Activated T-helper 1 cell treated with anti-CD3 and anti-CD28 coated beads, Interleukin-12 subunit alpha, Interleukin-12 subunit beta, Interleukin-2, Interleukin-4 antibody, amounts not matched to agents 30 ng/mL and 10 ng/mL and 1 ng/mL, durations not matched to agents 14 hours and 24 hours and 36 hours (primary cell): ENCODE measurements around the gene IMMP2L. TPM values are rescaled to one million over a fixed set of nuclear protein-coding genes. Genes with fewer than 3 reads are reported as not detected.
"Not testable (repeated sequence)": the region's sequence is repeated elsewhere in the genome, so short reads cannot be mapped to it uniquely, and the experiment has no call there.

Experiments
- DNase-seq: peaks from one replicate; pipeline ENCODE4 v3.0.0; 2021; ENCODE audit warnings: low spot score
- H3K27ac Mint-ChIP-seq: one replicate; pipeline ENCODE4 v1.8.0; 2021; ENCODE audit warnings: mild to moderate bottlenecking, mixed read lengths
- H3K27me3 Mint-ChIP-seq: one replicate; pipeline ENCODE4 v1.8.0; 2022; ENCODE audit warnings: mild to moderate bottlenecking, moderate library complexity, mixed read lengths; ENCODE audit not compliant: insufficient read depth
- H3K36me3 Mint-ChIP-seq: one replicate; pipeline ENCODE4 v1.8.0; 2021; ENCODE audit warnings: low read depth, mixed read lengths
- H3K4me1 Mint-ChIP-seq: one replicate; pipeline ENCODE4 v1.8.0; 2021; ENCODE audit warnings: low read depth, mixed read lengths
- H3K4me3 Mint-ChIP-seq: one replicate; pipeline ENCODE4 v1.8.0; 2021; ENCODE audit warnings: mild to moderate bottlenecking, moderate library complexity, mixed read lengths
- H3K9me3 Mint-ChIP-seq: one replicate; pipeline ENCODE4 v1.8.0; 2021; ENCODE audit warnings: mixed read lengths
- intact Hi-C: fragments of 100-400 bp; cut with micrococcal nuclease; formaldehyde crosslinking; loops from one replicate; pipeline ENCODE4 v1.15.1; 2024
- total RNA-seq: library from RNA; stranded (reverse); gene quantifications from 2 replicates; pipeline ENCODE4 v1.2.3, GENCODE V29; 2022

Gene IMMP2L
- total RNA-seq, 1 donor from 2014 or later: 11.3 TPM

DNA sequence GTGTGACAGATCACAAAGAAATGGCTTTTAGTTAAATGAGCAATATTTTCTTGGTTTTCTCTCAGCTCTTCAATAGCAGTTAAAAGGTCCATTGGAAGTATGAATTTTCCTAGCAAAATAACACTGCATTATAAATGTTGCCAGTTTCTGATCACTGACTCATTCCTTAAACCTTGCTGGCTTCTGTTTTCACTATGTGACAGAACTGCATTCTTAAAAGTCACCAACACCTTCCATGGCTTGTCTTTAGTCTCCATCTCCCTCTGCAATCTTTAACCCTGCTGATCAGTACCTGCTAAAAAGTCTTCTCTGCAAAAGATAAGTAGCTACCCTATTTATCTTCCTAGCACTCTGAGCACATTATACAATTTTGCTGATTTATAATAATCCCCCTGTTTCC lies 876.4 kb downstream of the IMMP2L start:
- no peaks in the 10 kb centered on the region for H3K27me3 Mint-ChIP-seq
- no peak for DNase-seq
- H3K4me1 Mint-ChIP-seq: no peaks in the 10 kb centered on the region
- H3K9me3 Mint-ChIP-seq: peaks cover 3% of the 10 kb centered on the region
- H3K36me3 Mint-ChIP-seq: no peaks in the 10 kb centered on the region
- no peak overlapping the region for H3K4me3 Mint-ChIP-seq
- intact Hi-C loops: loop anchor here (10.0 kb wide), 1 partner anchor 409 kb away; the partner anchor contains the start of gene LRRN3
- H3K27ac Mint-ChIP-seq: no peak overlapping the region

DNA sequence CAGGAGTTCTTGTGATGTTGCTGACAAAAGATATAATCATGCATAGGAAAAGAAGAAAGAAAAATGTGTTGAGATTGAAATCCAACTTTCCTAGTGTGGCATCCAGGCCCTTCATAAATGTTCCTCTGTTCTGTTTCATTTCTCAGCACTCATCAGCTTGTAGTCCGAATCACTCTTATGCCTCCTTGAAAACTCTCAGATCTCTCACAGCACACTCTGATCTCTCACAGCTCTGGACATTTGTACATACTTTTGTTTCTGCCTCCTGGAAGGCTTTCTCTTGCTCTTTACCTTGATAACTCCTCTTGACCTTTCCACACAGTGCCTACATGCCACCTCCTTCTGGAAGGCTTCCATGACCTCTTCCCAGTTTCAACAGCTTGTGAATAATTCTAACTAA lies 880.4 kb downstream of the IMMP2L start:
- Mint-ChIP-seq H3K4me1 (no peaks in the 10 kb centered on the region), H3K9me3 (no peaks in the 10 kb centered on the region), H3K27ac (no peak overlapping the region), H3K36me3 (no peaks in the 10 kb centered on the region), H3K4me3 (no peak overlapping the region), H3K27me3 (no peaks in the 10 kb centered on the region)
- DNase-seq: no peak
- intact Hi-C loops: loop anchor here (10.0 kb wide), 1 partner anchor 413 kb away; the partner anchor contains the start of gene LRRN3

GRCh38 chr7:110677405-110677804 lies 884.9 kb downstream of the IMMP2L start:
- intact Hi-C loops: no loop called here
- DNase-seq: no peak
- Mint-ChIP-seq H3K4me1 (no peaks in the 10 kb centered on the region), H3K27ac (no peak overlapping the region), H3K36me3 (no peaks in the 10 kb centered on the region), H3K9me3 (peaks cover 18% of the 10 kb centered on the region), H3K4me3 (no peak overlapping the region), H3K27me3 (no peaks in the 10 kb centered on the region)

DNA sequence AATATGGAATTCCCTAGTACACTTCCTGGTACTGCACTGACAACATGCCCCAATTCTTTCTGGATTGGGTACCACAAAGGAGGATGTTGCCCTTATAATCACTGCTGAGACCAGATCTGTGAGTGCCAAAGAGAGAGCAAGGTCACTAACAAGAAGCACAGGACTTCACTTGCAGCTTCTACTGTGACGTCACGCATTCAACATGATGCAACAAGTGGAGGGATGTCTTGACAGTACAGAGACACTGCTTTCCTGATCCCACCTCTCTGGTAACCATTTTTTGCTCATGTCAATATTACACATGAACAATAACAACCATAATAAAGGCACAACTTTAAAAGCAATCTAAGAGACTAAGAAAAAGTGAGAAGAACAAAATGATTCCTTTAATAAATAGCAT lies 885.5 kb downstream of the IMMP2L start:
- Mint-ChIP-seq H3K9me3 (peaks cover 22% of the 10 kb centered on the region), H3K27me3 (no peaks in the 10 kb centered on the region), H3K4me1 (no peaks in the 10 kb centered on the region), H3K27ac (no peak overlapping the region), H3K36me3 (no peaks in the 10 kb centered on the region), H3K4me3 (no peak overlapping the region)
- DNase-seq: no peak
- intact Hi-C loops: no loop called here

- no peaks in the 10 kb centered on the region for H3K36me3 Mint-ChIP-seq
Observed at GRCh38 chr7:110675383-110676103, 886.7 kb downstream of the IMMP2L start.

GRCh38 chr7:110673148-110673547 lies 889.1 kb downstream of the IMMP2L start:
- Mint-ChIP-seq H3K9me3 (peaks cover 30% of the 10 kb centered on the region), H3K4me1 (no peaks in the 10 kb centered on the region), H3K27me3 (no peaks in the 10 kb centered on the region), H3K4me3 (no peak overlapping the region), H3K27ac (no peak overlapping the region), H3K36me3 (no peaks in the 10 kb centered on the region)
- DNase-seq: no peak
- intact Hi-C loops: no loop called here

More at GRCh38 chr7:110675383-110676103, 886.7 kb downstream of the IMMP2L start:
- DNase-seq: no peak
- intact Hi-C loops: no loop called here
- Mint-ChIP-seq H3K4me1 (no peaks in the 10 kb centered on the region), H3K27me3 (no peaks in the 10 kb centered on the region), H3K4me3 (no peak overlapping the region), H3K9me3 (peaks cover 27% of the 10 kb centered on the region), H3K27ac (no peak overlapping the region)

- no peaks in the 10 kb centered on the region for H3K4me1 Mint-ChIP-seq
- H3K27ac Mint-ChIP-seq: no peak overlapping the region
- H3K27me3 Mint-ChIP-seq: no peaks in the 10 kb centered on the region
- no peak for DNase-seq
- no peaks in the 10 kb centered on the region for H3K36me3 Mint-ChIP-seq
- intact Hi-C loops: no loop called here
- H3K9me3 Mint-ChIP-seq: peaks cover 25% of the 10 kb centered on the region
- H3K4me3 Mint-ChIP-seq: no peak overlapping the region
Observed at GRCh38 chr7:110669410-110669809, 892.9 kb downstream of the IMMP2L start.

- intact Hi-C loops: no loop called here
- no peaks in the 10 kb centered on the region for H3K36me3 Mint-ChIP-seq
Observed at GRCh38 chr7:110664803-110665202, 897.5 kb downstream of the IMMP2L start.

GRCh38 chr7:110660637-110661036 lies 901.7 kb downstream of the IMMP2L start:
- DNase-seq, H3K27ac Mint-ChIP-seq, H3K4me1 Mint-ChIP-seq, H3K4me3 Mint-ChIP-seq, H3K36me3 Mint-ChIP-seq, intact Hi-C loops, H3K27me3 Mint-ChIP-seq: not testable (repeated sequence)
- peaks cover 31% of the 10 kb centered on the region for H3K9me3 Mint-ChIP-seq

More at GRCh38 chr7:110664803-110665202, 897.5 kb downstream of the IMMP2L start:
- Mint-ChIP-seq H3K27me3 (no peaks in the 10 kb centered on the region), H3K27ac (no peak overlapping the region), H3K9me3 (peaks cover 11% of the 10 kb centered on the region), H3K4me3 (no peak overlapping the region), H3K4me1 (no peaks in the 10 kb centered on the region)
- DNase-seq: no peak

GRCh38 chr7:110650328-110650727 lies 912.0 kb downstream of the IMMP2L start:
- H3K9me3 Mint-ChIP-seq: no peaks in the 10 kb centered on the region
- no peaks in the 10 kb centered on the region for H3K4me1 Mint-ChIP-seq
- no peak for DNase-seq
- H3K27ac Mint-ChIP-seq: no peak overlapping the region
- no peaks in the 10 kb centered on the region for H3K27me3 Mint-ChIP-seq
- H3K36me3 Mint-ChIP-seq: no peaks in the 10 kb centered on the region
- H3K4me3 Mint-ChIP-seq: no peak overlapping the region
- intact Hi-C loops: no loop called here

GRCh38 chr7:110647266-110647665 lies 915.0 kb downstream of the IMMP2L start:
- Mint-ChIP-seq H3K27me3 (peaks cover 3% of the 10 kb centered on the region), H3K27ac (no peak overlapping the region), H3K9me3 (no peaks in the 10 kb centered on the region), H3K36me3 (no peaks in the 10 kb centered on the region), H3K4me1 (no peaks in the 10 kb centered on the region), H3K4me3 (no peak overlapping the region)
- no peak for DNase-seq
- intact Hi-C loops: no loop called here

DNA sequence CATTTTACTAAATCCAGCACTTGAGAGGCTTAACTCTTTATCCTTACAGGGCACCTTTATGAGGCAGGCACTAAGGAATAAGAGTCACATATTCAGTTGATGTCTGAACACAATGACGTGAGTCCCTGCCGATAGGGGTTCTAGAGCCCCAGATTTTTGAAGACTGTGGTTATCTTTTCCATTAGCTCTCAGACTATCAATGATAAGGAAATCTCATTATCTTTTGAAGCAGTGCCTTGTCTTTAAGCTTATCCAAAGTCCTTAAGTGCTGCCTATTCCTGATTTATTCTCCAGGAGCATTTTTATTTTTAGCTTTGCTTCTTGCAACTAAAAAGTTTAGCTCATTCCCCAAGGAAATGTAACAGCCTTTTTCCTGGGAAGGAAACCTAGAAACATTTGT lies 915.5 kb downstream of the IMMP2L start:
- Mint-ChIP-seq H3K36me3 (no peaks in the 10 kb centered on the region), H3K4me3 (no peak overlapping the region), H3K4me1 (no peaks in the 10 kb centered on the region), H3K27me3 (peaks cover 3% of the 10 kb centered on the region), H3K9me3 (no peaks in the 10 kb centered on the region), H3K27ac (no peak overlapping the region)
- DNase-seq: no peak
- intact Hi-C loops: no loop called here

GRCh38 chr7:110645616-110646015 lies 916.7 kb downstream of the IMMP2L start:
- Mint-ChIP-seq H3K27me3 (peaks cover 3% of the 10 kb centered on the region), H3K27ac (no peak overlapping the region), H3K36me3 (no peaks in the 10 kb centered on the region), H3K4me3 (no peak overlapping the region), H3K4me1 (no peaks in the 10 kb centered on the region), H3K9me3 (no peaks in the 10 kb centered on the region)
- no peak for DNase-seq
- intact Hi-C loops: no loop called here

- Mint-ChIP-seq H3K36me3 (no peaks in the 10 kb centered on the region), H3K27ac (no peak overlapping the region), H3K4me3 (no peak overlapping the region), H3K27me3 (peaks cover 3% of the 10 kb centered on the region), H3K9me3 (no peaks in the 10 kb centered on the region), H3K4me1 (no peaks in the 10 kb centered on the region)
- DNase-seq: no peak
- intact Hi-C loops: no loop called here
Observed at GRCh38 chr7:110645060-110645459, 917.2 kb downstream of the IMMP2L start.
